Umbilical cord (tissue), 2 donors: ENCODE data around the gene CEP41. TPM values are rescaled to one million over a fixed set of nuclear protein-coding genes. Genes with fewer than 3 reads are reported as not detected.

Source experiments
- DNase-seq: peaks from one replicate; pipeline ENCODE4 v3.0.0-alpha.2; 2015; ENCODE audit warnings: low spot score
- total RNA-seq: library from RNA; depleted of rRNA; stranded (reverse); fragments of >200 nt; gene quantifications from one replicate; pipeline ENCODE4 v1.2.3, GENCODE V29; 2014; ENCODE audit warnings: low replicate concordance; ENCODE audit not compliant: insufficient read depth

CEP41 gene
- total RNA-seq, 1 donor from 2014 or later = 6.7 TPM

DNA sequence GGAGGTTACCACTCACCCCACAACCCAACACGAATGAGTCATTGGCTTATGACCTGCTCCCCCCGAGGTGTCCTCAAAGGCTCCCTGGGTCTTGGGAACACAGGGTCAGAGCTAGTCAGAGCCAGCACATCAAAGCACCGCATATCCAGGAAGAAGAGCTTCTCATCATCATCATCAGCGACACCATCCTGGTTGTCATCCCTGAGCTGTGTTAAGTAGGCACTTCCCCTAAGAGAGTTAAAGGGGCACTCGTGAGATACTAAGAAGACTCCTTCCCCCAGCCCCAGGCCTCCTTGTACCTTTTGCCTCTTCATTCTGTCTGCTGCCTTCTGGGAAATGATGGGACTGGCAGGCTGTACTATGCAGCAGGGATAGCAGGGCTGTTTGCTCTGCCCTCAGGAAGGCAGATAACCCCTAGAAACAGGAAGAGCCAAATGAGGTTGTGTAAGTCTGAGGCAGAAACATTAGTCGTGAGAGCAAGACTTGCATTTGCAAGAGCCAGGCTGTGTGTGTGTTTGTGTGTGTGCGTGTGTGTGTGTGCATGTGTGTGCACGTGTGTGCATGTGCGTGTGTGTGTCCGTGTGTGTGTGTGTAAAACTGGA is 71.6 kb downstream of the CEP41 start:
- peak; percentile 94 for DNase-seq

DNA sequence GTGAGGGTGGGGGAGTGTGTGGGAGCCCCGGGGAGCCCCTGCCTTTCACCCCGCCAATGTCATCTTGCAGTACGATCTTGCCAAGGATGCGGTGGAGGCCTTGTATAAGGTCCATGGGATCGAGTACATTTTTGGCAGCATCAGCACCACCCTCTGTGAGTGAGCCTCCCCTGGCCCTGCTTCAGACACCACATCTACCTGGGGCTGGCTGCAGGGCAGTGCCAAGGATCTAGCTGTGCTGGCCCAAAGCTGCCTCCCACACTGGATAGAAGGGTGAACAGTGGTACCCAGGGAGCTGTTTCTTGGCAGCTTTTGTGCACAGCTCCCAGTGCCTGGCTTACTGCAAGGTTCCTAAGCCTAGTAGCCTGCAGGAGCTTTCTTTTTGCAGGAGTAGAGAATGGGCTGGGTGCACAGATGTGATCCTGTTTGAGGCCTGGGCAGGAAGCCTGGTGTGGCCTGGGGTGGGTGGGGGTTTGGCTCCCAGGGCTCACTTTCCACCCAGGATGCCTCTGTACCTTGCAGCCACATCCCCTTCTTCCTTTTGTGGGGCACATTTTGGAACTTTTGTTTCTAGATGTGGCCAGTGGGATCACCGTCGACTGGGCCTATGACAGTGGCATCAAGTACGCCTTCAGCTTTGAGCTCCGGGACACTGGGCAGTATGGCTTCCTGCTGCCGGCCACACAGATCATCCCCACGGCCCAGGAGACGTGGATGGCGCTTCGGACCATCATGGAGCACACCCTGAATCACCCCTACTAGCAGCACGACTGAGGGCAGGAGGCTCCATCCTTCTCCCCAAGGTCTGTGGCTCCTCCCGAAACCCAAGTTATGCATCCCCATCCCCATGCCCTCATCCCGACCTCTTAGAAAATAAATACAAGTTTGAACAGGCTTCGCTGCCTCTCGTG is 72.7 kb downstream of the CEP41 start:
- DNase-seq = peak; percentile 44

DNA sequence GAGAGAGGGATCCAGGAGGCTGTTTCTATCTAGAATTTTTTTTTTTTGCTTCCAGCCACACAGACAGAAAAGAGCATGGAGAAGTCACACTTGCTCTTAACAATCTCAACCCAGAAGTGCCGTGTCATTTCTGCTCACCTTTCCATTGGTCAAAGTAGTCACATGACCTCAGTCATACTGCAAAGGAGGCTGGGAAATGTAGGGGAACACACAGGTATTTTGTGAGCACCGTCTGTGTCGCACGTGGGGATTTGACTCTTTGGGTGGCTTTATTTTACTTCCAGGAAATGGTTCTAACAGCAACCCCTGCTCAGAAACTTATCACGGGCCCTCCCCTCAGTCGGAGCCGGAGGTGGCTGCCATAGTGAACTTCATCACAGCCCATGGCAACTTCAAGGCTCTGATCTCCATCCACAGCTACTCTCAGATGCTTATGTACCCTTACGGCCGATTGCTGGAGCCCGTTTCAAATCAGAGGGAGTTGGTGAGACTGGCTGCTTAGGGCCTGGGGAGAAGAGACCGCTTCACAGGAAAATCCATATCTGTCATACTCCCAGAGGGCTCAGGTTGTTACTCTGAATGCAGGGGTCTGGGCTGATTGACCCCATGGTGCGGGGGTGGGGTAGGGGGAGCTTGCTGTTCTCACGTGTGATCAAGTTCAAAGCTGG is 73.6 kb downstream of the CEP41 start:
- DNase-seq = no peak

DNA sequence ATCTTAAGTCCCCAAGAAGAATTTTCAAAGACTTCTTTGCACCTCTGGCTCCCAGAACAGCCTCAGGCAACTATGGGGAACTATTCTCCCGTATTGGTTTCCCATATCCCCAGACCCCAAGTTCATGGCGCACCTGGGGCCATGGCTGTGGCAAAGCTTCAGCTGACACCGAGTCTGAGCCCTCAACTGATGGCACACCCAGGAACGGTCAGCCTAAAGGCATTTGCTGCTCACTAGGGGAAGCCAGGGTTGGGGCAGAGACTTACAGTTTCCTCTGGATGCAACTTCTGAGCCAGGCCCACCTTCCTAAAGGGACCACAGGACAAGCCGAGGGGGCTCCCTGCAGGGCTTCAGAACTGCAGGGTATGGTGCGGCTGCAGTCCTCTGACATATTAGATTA is 74.3 kb downstream of the CEP41 start:
- DNase-seq = no peak

DNA sequence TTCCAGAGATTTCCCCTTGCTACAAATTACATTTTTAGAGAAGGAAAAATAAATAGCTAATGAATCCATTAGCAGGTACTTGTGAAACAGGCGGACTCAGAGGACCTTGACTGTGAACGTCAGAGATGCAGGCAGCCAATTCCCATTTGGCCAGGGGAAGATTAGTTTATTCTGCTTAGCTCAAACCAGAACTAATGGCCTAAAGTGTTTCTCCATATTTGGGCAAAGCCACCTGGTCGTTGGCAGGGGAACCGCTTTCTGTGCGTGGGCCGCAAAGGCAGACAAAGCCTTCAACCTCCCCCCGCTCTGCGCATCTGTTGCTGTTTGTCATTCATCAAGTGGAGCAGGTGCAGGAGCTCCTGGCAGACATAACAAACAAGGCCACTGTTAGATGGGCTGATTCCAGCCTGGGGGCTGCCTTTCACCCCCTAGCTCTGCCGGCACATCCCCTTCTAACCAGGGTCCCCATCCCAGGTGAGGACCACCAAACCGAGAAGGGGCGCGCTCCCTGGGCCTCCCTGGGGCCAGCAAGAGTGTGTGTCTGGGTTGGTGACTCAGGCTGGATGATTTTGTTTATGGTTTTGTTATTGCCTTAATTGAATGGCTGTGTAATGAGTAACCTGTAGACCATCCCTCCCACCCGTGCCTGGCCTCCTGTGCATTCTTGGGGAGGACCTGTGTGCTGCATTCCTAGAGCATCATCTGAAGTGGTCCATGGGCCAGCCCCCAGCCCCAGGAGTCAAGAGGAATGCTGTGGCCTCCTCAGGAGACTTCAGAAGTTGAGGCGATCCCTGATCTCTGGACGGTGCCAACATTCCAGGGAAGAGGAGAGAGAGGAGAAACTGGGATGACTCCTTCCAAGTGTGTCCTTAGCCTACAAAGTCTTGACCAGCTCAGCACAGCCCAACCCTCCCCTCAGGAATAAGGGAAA is 75.0 kb downstream of the CEP41 start:
- peak; percentile 34 for DNase-seq

DNA sequence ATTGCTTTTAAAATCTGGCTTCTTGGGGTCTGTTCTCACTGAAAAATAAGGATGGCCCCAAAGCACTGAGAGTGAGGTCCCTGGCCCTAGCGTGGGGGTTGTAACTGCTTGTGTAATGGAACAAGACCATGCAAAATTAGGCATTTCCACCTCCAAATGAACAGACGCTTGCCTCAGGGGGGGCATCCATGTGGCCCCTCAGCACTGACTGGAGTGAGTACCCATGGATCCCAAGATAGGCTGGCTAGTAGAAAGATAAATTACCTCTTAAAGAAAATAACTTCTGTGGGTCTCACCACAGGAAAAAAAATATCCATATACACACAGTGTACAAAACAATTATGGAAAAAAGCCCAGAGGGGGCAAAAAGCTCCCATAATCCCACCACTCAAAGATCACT is 75.7 kb downstream of the CEP41 start:
- no peak for DNase-seq

DNA sequence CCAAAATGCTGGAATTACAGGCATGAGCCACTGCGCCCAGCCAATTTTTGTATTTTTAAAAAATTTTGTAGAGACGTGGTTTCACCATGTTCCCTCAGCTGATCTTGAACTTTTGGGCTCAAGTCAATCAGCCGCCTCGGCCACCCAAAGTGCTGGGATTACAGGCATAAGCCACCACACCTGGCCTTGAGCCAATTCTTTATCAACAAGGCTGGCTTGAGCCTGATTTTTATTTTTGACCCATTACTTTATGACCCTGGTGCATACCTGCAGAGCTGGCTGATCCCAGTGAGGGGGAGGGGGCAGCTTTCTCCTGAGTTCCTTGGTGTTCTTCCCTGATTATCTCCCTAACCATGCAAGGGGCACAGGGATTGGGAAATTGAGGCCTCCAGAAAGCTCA is 76.4 kb downstream of the CEP41 start:
- DNase-seq = no peak

DNA sequence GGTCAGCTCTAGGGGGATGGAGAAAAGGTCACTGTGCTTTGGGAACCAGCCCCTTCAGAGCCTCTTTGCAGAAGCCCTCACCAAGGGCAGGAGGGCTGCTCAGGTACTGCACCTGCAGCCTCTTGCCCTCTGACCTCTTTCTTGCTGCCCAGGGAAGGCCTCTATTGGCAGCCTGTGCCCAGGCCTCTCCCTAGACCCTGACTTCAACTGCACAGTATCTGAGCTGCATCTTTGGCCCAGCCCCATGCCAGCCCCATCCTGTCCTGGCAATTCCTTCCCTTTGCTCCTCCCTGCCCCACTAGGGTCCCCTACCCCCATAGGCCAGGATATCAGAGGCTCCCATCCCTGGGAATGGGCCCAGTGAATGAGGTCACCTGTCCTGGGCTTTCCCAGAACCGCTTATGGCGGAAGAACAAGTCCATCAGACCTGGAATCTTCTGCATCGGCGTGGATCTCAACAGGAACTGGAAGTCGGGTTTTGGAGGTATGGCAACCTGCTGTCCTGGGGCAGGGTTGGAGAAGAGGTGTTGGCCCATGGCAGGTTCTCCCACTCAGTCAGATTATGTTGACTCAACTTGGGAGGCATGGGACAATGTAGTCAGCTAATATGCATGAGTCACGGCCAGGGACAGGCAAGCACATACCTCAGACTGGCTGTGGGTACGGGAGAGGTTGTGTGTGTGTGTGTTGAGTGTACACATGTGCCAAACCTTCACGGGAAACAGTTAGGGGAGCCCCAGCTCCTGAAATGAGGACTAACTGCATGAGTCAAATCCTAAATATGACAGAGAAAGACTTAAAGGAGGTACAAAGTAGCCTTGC is 77.6 kb downstream of the CEP41 start:
- DNase-seq = peak; percentile 74

DNA sequence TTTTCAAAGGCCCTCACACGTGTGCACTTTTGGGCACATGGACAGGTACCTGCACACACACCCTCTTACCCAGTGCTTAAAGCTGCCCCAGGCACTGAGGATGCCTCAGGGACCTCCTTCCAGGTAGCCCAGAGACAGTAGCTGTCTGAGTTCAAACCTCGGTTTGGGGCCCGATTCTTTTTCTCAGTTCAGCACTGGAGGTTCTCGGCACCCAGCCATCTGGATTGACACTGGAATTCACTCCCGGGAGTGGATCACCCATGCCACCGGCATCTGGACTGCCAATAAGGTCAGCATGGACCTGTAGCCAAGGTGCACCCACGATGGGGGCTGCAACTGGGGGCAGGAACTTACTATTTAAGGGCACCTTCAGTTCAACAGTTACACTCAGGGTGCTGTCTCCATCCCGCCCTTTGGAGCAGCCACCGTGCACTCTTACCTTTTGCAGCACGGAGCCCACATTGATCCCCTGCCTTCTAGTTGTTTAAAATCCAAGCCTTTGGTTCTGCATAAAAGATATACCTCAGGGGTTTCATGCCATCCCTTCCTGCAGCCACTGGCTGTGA is 78.5 kb downstream of the CEP41 start:
- DNase-seq = no peak

DNA sequence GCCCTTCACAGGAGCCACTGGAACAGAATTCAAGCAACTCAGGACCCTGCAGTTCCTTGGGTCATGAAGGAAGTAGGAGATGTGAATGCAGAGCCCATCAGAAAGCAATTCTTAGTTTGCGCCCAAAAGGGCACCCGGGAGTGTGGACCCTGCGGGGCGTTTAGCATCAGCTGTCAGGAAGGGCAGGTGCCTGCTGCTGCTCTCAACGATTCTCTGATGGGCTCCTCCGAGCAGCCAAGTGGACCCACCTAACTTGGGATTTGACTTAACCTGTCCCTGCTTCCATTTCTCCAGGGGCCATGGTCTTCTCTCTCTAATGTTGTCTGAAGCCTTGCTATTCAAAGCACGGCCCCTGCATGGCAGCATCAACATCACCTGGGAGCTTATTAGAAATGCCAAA is 79.1 kb downstream of the CEP41 start:
- DNase-seq = no peak

DNA sequence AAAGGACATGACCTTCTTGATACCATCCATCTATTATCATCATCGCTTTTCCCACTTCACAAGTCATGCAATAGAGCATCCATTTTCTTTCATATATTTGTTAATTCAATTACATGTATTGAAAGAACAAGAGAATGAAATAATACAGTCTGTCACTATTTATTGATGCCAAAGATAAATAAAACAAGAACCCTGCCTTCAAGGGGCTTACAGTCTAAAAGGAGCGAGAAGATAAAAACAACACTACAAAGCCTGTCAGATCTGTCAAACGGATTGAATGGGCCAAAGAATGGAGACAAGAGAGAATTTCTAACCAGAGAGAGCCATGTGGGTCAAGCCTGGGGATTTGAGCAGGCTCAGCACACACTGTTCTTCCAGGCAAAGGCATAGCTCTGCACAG is 80.3 kb downstream of the CEP41 start:
- no peak for DNase-seq

DNA sequence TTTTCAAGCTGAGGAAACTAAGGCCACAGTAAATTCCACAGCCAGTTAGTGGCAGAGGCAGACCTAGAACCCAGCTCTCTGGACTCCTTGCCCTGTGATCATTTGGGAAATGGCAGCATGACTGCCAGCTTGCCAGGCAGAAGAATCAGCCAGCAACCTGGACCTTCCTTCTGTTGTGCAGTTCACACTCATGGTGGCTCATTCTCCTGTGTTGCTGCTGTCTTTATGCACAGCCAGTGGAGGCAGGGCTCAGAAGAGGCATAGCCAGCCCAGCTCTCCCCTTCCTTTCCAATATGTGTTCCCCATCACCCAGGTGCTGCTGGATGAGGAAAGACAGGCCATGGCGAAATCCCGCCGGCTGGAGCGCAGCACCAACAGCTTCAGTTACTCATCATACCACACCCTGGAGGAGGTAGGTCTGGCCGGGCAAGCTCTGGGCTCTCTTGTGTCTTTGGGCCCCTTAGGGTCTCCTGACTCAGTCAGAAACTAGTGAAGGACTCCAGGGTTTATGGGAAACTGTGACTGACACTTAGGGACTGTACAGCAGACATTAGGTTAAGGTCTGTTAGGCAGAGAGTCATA is 81.4 kb downstream of the CEP41 start:
- DNase-seq = no peak

DNA sequence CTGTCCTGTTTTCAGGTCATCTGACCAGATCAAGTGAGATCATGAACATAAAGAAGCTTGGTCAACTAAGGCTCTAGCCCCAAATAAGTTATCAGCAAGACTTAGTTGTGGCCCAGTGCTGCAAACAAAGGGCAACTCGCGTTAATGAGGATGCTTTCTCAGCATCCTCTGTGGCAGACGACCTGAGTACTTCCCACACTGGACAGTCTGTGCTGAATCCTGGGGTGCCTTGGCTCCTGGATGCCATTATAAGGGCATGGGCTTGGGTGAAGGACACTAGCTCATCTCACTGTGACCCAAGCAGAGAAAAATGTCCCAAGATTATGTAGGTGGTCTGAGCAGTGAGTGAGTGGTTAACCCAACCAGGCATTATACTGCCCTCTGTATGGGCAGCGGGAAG is 82.3 kb downstream of the CEP41 start:
- DNase-seq = no peak

DNA sequence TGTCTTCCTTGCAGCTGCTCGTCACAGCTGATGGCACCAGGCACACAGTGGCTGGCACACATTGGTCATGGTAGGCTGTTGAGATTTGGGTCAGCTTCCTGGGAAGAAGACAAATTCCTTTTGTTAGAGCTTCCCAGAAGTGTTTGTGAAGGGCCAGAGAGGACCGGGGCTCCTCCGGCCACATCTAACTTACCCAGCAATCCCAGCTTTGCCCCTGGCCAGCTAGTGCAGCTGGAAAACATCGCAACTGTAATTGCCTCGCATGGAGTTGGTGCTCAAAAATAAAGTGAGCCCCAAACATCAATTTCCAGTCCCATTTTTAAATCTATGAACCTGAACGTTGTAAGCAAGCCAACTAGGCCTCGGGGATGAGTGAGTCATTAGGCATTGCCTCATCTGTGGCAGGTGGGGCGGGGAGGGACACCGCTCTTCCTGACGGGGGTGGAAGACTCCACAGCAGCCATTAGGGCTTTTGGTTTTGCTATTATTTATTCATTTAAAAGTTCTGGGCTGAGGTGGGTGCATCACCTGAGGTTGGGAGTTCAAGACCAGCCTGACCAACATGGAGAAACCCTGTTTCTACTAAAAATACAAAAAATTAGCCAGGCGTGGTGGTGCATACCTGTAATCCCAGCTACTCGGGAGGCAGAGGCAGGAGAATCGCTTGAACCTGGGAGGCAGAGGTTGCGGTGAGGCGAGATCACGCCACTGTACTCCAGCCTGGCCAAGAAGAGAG is 83.8 kb downstream of the CEP41 start:
- peak; percentile 68 for DNase-seq

DNA sequence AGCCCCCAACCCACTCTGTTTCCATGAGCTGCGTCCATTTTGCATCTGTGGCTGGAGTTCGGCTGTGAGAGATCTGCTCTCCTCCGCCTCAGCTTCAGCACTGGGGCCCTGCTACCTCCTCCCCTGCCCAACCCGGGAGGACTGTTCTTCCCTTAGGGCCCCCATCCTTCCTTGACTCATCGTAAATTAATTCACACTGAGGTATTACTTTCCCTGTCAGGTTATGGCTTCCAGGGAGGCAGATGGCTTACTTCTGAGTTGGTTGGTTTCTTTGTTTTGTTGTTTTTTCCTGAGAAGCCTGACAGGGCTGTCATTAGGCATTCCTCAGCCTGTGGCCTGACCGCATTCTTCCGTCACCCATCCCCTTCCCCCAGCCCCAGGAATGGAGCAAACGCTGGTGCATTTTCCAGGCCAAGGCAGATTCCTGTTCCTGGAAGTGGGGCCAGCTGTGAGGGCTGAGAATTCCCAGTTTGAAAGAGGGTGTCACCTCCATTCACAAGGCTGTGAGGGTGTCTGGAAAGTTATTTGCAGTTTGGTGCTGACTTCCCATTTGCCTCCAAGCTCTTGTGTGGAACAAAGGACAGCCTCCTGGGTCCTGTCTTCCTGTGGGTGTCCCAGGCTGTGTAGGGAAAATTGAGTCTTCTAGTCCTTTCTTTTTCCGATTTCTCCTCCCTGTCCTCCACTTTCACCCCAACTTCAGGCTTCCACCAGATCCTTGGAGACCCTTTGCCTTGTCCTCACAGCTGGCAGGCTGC is 84.5 kb downstream of the CEP41 start:
- peak; percentile 95 for DNase-seq

DNA sequence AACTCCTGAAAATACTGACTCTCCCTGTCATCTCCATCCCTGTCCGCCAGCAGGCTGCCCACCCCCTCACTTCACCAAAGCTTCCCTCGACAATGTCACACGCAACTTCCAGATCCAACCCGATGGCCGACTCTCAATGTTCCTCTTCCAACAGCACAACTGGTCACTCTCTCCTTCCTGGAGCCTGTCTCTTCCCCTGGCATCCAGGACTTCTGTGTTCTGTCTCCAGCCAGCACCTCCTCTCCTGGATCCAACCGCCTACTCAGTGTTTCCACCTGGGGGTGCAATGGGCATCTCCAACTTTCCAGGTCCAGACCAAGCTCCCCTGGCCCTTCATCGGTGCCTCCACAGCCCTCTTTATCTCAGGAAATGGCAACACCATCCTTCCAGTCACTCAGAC is 87.6 kb downstream of the CEP41 start:
- DNase-seq = no peak

DNA sequence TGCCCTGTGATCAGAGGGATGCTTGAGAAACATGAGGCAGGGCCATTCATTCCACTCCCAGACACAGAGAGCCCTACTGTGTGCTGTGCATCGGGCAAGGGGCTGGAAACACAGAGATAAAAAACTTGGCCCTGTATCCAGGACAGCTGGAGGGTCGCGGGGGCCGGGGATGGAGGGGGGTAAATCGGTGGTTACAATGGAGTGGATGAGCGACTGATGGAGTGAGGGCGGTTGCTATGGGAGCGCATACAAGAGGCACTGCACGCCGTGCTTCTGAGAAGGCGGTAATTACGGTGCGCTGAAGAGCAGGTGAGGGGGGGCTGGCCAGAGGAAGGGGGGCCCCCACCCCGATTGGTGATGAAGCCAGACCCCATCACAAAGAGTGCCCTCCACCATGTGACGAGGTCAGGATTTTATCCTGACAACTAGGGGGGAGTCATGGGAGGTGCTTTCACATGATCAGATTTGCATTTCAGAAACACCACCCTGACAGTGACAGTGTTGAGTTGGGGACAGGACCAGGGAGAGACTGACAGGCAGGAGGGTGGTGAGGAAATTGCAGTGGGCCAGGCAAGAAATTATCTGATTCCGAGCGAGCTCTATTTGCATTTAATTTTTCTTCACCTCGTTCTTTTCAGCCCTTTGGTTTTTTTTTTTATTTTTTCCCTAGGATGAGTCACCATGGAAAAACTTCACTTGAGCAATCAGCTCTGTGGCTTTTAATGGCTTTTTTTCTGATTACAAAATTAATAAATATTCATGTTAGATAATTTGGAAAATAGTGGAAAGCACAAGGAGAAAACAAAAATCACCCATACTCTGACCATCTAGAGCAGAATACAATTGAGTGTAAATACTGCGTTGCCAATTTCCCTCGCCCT is 88.4 kb downstream of the CEP41 start:
- peak; percentile 75 for DNase-seq

DNA sequence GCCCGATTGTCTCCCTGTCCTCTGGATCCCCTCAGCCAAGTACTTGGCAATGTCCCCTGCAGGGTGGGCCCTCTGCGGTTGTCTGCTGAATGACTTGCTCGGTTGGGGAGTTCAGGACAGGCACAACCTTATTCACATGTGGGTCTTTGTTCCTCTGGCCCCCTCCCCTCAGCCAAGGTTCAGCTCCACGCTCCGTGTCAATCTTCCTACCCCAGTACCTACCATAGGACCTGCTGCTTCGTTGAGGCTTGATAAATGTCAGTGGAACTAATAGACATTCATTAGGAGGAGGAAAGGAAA is 89.1 kb downstream of the CEP41 start:
- DNase-seq = no peak
